Iris pigment epithelial cell (primary cell): Measurements from ENCODE around the gene STK38.

Experiments used
- DNase-seq: peaks from one replicate; pipeline ENCODE4 v3.0.0-alpha.2; 2011; ENCODE audit warnings: low read depth

The STK38 gene

GRCh38 chr6:36523451-36523850, 23.8 kb downstream of the STK38 start:
- DNase-seq: no peak

- no peak for DNase-seq
Measured at GRCh38 chr6:36519352-36519751, 27.9 kb downstream of the STK38 start.

- DNase-seq: no peak
Measured at GRCh38 chr6:36517408-36517807, 29.9 kb downstream of the STK38 start.

- no peak for DNase-seq
Measured at GRCh38 chr6:36516988-36517387, 30.3 kb downstream of the STK38 start.

- no peak for DNase-seq
Measured at GRCh38 chr6:36516559-36516958, 30.7 kb downstream of the STK38 start.

- no peak for DNase-seq
Measured at GRCh38 chr6:36515844-36516243, 31.4 kb downstream of the STK38 start.

GRCh38 chr6:36514554-36515456, 32.5 kb downstream of the STK38 start:
- no peak for DNase-seq

- DNase-seq: no peak
Measured at GRCh38 chr6:36510365-36510764, 36.9 kb downstream of the STK38 start.

- no peak for DNase-seq
Measured at GRCh38 chr6:36508532-36508931, 38.7 kb downstream of the STK38 start.

GRCh38 chr6:36506611-36507010, 40.7 kb downstream of the STK38 start:
- no peak for DNase-seq

- no peak for DNase-seq
Measured at GRCh38 chr6:36505744-36506534, 41.3 kb downstream of the STK38 start.

GRCh38 chr6:36504982-36505381, 42.3 kb downstream of the STK38 start:
- peak; percentile 80 for DNase-seq

GRCh38 chr6:36504181-36504580, 43.1 kb downstream of the STK38 start:
- no peak for DNase-seq

- peak; percentile 22 for DNase-seq
Measured at GRCh38 chr6:36501686-36502085, 45.6 kb downstream of the STK38 start.

- DNase-seq: no peak
Measured at GRCh38 chr6:36499918-36500317, 47.4 kb downstream of the STK38 start.

- no peak for DNase-seq
Measured at GRCh38 chr6:36495086-36495485, 52.2 kb downstream of the STK38 start.

GRCh38 chr6:36493859-36494258, 53.4 kb downstream of the STK38 start:
- peak; percentile 60 for DNase-seq

- DNase-seq: no peak
Measured at GRCh38 chr6:36493319-36493718, 54.0 kb downstream of the STK38 start.

GRCh38 chr6:36492621-36493020, 54.7 kb downstream of the STK38 start:
- peak; percentile 12 for DNase-seq

GRCh38 chr6:36492092-36492491, 55.2 kb downstream of the STK38 start:
- no peak for DNase-seq

- peak; percentile 39 for DNase-seq
Measured at GRCh38 chr6:36491378-36491965, 55.8 kb downstream of the STK38 start.

- DNase-seq: no peak
Measured at GRCh38 chr6:36489426-36489825, 57.9 kb downstream of the STK38 start.

GRCh38 chr6:36488221-36488620, 59.1 kb downstream of the STK38 start:
- no peak for DNase-seq
